ENCODE results near the gene TUBB3. TPM values are rescaled to one million over a fixed set of nuclear protein-coding genes. Genes with fewer than 3 reads are reported as not detected.

TUBB3 gene
- total and polyA plus RNA-seq, 2 of the 8 experiments (the other 6 are each of a cell fraction or from before 2014, with no cell fraction given): 275 to 393 TPM

GRCh38 chr16:89918453-89919347 is 4.4 kb upstream of the TUBB3 start, which contains the start of gene MC1R (continued):
- TF ChIP-seq, protein P1, sequence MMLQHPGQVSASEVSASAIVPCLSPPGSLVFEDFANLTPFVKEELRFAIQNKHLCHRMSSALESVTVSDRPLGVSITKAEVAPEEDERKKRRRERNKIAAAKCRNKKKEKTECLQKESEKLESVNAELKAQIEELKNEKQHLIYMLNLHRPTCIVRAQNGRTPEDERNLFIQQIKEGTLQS (IDR thresholded peaks at IDR 0.05; ENCODE audit: insufficient read depth, low read depth, low read length): no peak
- TF ChIP-seq CTCF (IDR thresholded peaks at IDR 0.05; ENCODE audit: control extremely low read depth in 1 of 3, insufficient read depth in 1 of 3, low read depth in 1 of 3, low read length in 3 of 3): peak; percentile 27 to 51 (median 29); a peak in 3 of 4 replicates
- no peak for TF ChIP-seq SRF (IDR thresholded peaks at IDR 0.05; ENCODE audit: low read depth, low read length)
- TF ChIP-seq KDM4A (IDR thresholded peaks at IDR 0.05; ENCODE audit: low read depth, low read length, severe bottlenecking): peak; percentile 44
- TF ChIP-seq SIN3A (conservative IDR thresholded peaks at IDR 0.05 in 1 of 2, IDR thresholded peaks at IDR 0.05 in 1 of 2; ENCODE audit: low read depth in 1 of 2, low read length in 2 of 2): no peak; a peak in 1 of 4 replicates
- no peak for TF ChIP-seq TBP (IDR thresholded peaks at IDR 0.05; ENCODE audit: low read depth, low read length)
- TF ChIP-seq TAF1 (IDR thresholded peaks at IDR 0.05; ENCODE audit: low read depth, low read length): no peak
- no peak for TF ChIP-seq POLR2A (IDR thresholded peaks at IDR 0.05; ENCODE audit: control extremely low read depth in 1 of 2, low read depth in 2 of 2, low read length in 2 of 2)
- TF ChIP-seq RFX5 (IDR thresholded peaks at IDR 0.05; ENCODE audit: borderline replicate concordance, low read depth, low read length): no peak
- TF ChIP-seq, protein P2, sequence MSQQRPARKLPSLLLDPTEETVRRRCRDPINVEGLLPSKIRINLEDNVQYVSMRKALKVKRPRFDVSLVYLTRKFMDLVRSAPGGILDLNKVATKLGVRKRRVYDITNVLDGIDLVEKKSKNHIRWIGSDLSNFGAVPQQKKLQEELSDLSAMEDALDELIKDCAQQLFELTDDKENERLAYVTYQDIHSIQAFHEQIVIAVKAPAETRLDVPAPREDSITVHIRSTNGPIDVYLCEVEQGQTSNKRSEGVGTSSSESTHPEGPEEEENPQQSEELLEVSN (IDR thresholded peaks at IDR 0.05): 0 out of 2 replicates have a peak, but pooled peaks have one; percentile 36
- TF ChIP-seq NANOG (IDR thresholded peaks at IDR 0.05; ENCODE audit: insufficient read depth, low read depth, low read length, poor library complexity, severe bottlenecking): no peak
- no peak for TF ChIP-seq YY1 (IDR thresholded peaks at IDR 0.05; ENCODE audit: low read depth, low read length)
